HG03571 (cell line): ENCODE results near the gene RSPH4A.
"Not testable (repeated sequence)": the region's sequence is repeated elsewhere in the genome, so short reads cannot be mapped to it uniquely, and the experiment has no call there.

ENCODE experiments used
- ATAC-seq: cut with Tn5 transposase; IDR thresholded peaks from one replicate; pipeline ENCODE4 v1.9.1; 2021; ENCODE audit not compliant: unreplicated experiment

Gene RSPH4A

DNA sequence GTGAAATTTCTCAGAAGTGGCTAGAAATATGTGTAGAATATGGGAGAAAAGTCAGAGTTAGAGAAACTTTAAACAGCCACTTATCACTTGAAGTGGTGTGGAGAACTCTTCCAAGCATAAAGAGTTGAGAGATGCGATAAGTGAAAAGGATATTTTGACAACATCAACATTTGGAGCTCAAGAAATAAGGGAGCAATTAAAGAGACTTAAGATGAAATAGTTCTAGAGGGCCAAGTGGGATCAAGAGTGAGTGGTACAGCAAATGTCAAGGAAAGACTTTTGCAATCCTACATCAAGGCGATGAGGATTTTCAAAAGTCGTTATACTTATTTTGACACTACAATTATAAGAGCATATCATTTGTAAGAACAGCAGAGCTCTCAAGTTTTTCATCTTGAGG, 9.6 kb downstream of the RSPH4A start:
- ATAC-seq, result no peak

DNA sequence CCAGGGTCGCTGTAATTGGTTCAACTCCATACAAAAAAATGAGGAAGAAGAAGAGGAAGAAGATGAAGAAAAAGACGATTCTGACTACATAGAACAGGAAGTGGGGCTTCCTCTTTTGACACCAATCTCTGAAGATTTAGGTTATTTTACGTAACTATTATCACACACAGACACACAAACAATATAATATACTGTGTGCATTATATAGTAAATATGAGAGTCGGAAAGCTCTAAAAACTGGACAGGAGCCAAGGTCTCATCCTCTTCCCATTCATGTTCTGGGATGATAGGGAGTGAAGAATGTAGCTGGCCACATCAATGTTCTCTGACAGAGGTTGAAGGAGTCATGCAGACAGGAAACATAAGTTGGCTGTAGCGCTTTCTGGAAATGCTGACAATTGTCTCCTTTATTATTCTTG, 13.3 kb downstream of the RSPH4A start:
- ATAC-seq, result no peak

DNA sequence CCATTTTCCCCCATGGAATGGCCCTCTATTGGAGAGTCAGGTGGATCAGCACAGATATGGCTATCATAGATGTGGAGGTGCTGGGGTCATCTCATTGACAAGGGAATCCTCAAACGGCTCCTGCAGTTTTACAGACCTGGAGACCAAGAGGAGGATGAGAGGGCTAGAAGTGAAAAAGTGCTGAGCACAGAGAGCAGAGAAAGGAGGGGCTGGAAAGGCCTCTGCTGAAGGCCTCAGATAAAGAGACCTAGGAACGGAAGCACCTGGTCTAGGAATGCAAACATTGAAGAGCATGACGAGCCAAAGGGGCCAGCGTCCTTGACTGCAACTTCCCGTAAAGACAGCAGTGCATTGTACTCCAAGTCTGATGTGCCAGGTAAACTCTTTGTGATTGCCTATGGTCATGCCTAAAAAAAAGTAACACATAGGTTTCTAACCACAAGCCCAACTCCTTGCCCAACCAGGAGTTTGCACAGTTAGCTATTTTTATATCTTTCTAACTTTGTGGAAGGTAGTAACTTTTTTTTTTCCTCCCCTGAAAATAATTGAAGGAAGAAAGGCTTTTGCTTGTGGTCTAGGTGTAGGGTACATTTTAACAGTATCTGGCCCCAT, 15.2 kb downstream of the RSPH4A start:
- ATAC-seq, result peak; percentile 67

DNA sequence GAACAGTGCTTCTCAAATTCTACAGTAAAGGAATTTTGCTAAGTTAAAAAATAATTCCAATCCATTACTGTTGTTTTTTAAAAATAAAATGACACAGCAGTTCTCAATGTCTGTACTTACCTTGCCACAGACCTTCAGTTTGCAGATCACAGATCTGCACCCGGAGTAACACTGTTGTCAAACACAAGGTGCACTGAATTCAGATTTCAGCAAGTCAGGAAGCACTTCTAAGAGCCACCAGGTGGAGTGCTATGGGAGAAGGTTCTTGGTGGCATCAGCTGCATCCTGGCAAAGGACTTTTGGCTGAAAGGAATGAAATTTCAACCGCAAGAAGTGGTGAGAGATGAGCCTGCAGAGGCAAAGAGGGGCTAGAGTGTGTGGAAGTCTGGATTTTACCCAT, 17.4 kb downstream of the RSPH4A start:
- ATAC-seq, result no peak

DNA sequence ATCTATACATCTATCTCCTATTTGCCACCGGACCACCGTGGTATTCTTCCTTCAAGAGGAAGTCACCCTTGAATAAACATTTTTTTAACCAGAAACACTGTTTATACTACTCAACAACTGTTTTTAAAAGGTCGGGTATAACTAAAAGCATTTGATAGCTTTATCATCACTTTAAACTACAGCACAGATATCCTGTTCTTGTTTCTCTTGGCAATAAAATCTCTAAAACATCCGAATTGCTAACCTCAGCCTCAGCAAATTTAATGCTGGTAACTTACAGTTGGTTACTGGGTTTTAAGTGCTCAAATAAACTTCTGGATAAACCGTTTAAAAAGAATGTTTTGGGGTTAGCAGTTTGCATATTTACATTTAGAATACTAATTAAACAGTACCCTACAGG, 31.9 kb downstream of the RSPH4A start:
- ATAC-seq, result no peak

DNA sequence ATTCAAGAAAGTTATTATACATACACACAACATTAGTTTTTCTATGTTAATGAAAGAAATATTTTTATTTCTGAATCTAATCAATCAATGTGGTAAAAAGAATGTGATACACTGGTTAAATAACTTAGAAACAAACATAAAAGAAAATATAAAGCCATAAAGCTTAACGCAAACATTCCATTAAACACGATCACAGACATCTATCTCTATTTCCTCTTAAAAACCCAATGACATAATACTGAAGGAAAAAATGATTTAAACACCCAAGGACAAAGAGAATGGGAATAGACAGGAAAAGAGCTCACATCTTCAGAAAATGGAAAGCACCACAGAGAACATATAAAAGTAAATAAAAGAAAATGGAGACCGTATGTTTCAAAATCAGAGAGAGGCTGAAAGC, 32.9 kb downstream of the RSPH4A start:
- no peak for ATAC-seq

DNA sequence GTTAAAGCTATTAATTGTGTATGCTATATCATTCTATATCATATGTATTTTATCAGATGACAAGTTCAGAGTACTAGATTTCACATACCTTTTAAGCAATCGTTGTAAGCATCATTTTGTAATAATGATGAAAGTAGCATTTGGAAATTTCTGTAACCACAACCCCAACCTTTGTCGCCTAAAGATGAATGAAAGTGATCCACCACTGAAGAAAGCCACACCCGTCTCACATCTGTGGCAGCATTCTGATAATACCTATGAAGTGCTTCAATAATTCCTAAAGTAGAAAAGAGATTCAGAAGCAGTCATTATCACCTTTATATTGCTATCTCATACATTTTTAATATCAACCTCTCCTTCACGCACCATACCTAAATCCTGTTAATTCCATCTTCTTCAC, 35.6 kb downstream of the RSPH4A start:
- no peak for ATAC-seq

DNA sequence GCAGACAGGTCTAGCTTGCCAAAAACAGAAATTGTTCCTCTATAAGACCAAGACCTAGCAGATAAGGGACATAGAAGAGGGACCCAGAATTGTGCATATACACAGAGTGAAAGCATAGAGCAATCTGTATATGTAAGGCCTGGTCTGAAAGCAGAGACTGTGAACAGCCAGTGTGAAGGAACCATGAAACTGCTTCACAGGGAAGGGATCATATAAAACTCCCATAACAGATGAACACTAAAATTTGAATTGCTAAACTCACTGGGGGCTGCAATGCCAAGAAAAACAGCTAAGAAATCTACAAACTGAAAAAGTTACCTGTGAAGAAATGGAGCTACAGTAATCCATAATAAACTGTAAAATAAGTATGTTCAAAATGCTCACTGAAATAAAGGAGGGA, 45.3 kb downstream of the RSPH4A start:
- ATAC-seq, result no peak

DNA sequence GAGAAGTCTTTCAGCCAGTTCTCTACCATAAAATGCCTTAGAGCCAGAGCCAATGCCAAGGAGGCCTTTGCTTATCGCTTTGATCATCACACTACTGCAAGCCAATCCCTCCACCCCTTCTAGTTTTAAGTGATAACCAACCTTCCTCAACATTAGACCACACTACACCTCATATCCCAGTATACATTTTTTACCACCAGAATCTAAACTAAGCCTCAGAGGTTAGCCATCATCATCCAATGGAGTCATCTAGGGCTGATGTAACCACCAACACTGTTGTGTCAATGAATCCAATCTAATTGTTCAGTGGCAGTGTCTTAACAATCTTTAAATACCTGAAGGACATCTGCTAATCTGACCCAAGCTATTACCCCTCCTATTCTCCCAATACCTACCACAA, 45.9 kb downstream of the RSPH4A start:
- no peak for ATAC-seq

DNA sequence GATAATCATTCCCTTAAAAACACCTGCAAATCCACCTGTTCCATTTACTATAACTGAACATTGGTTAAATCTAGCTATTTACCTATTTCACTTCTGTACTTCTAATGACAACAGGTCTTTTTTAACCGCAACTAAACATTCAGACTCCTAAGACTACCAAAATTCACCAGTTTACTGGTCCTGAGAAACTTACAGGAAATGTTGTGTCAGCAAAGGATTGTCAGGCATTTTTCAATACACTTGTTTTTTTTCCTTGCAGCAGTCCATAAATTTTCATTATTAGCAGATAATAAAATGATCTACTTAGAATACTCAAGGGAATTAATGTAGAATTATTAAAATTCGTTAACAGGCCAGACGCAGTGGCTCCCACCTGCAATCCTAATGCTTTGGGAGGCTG, 47.0 kb downstream of the RSPH4A start:
- no peak for ATAC-seq

DNA sequence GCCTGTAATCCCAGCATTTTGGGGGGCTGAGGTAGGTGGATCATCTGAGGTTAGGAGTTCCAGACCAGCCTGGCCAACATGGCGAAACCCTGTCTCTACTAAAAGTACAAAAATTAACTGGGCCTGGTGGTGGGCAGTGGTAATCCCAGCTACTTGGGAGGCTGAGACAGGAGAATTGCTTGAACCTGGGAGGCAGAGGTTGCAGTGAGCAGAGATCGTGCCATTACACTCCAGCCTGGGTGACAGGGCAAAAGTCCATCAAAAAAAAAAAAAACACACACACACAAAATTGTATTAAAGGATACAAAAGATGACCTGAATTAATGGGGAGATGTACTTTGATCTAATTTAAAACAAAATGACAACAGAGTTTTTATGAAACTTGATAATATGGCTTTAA, 47.9 kb downstream of the RSPH4A start:
- ATAC-seq, result not testable (repeated sequence)

DNA sequence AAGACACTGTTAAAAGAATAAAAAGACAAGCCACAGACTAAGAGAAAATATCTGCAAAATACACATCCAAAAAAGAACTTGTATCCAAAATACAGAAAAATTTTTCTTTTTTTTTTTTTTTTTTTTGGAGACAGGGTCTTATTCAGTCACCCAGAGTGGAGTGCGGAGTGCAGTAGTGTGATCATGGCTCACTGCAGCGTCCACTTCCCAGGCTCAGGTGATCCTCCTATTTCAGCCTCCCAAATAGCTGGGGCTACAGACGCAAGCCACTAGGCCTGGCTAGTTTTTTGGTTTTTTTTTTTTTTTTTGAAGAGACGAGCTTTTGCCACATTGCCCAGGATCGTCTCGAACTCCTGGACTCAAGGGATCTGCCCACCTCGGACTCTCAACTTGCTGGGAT, 49.2 kb downstream of the RSPH4A start:
- no peak for ATAC-seq

DNA sequence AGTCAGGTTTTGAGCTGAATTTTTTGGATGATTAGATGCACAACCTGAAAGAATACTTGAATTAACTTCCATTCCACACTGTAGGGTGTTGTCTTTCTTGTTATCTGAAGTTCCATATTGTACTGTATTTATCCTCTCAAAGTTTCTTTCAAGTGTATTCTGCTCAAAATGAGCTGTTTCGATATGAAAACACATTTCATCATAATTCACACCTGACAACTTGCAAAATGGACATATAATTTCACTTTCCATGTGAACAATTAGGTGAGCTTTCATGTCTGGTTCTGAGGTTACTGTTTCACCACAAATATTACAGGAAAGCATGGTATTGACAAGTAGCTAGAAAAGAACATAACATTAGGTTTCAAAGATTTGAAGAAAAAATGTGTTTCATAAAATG, 50.6 kb downstream of the RSPH4A start:
- ATAC-seq, result no peak

DNA sequence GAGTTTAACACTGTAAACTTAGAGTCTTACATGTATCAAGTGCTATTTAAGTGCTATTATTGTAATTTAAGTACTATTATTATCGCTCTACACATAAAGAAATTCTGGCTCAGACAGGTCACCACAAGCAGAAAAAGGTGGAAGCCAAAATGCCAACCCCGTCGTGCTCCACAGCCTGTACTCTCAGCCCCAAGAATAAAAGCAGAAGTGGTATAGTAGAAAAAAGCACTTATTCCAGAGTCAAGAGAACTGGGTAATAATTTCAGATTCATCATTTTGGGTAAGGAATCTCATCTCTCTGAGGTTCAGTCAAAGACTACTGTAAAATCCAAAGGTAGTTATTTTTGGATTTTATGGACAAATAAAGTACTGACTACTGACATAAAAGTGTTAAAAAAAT, 51.3 kb downstream of the RSPH4A start:
- ATAC-seq, result peak; percentile 30

DNA sequence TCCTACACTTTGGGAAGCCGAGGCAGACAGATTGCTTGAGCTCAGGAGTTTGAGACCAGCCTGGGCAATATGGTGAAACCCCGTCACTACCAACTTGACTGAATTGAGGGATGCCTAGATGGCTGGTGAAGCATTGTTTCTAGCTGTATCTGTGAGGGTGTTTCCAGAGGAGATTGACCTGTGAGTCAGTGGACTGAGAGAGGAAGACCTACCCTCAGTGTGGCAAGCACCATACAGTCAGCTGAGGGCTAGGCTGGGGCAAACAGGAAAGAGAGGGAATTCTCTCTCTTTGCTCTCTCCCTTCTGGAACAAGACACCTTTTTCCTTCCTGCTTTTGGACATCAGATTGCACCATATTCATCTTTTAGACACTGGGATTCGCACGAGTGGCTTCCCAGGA, 56.0 kb downstream of the RSPH4A start:
- no peak for ATAC-seq

DNA sequence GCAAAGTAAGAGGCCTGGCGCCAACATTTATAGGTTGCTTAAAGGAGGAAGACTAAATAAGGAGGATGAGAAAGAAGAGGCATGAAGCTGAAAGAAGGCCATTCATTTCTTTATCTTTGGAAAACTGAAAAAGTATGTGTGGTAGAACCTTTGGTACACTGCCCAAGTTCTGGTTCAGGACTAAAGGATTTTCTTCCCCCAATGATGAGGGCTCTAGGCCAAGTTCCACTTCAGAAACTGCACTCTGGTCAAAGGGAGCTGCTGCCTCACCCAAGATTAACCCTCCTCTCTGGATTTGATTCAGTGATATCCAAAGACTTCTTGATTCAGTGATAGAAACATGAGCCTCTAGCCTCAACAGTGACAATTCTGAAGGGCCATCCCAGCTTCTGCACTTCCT, 59.7 kb downstream of the RSPH4A start:
- ATAC-seq, result no peak

DNA sequence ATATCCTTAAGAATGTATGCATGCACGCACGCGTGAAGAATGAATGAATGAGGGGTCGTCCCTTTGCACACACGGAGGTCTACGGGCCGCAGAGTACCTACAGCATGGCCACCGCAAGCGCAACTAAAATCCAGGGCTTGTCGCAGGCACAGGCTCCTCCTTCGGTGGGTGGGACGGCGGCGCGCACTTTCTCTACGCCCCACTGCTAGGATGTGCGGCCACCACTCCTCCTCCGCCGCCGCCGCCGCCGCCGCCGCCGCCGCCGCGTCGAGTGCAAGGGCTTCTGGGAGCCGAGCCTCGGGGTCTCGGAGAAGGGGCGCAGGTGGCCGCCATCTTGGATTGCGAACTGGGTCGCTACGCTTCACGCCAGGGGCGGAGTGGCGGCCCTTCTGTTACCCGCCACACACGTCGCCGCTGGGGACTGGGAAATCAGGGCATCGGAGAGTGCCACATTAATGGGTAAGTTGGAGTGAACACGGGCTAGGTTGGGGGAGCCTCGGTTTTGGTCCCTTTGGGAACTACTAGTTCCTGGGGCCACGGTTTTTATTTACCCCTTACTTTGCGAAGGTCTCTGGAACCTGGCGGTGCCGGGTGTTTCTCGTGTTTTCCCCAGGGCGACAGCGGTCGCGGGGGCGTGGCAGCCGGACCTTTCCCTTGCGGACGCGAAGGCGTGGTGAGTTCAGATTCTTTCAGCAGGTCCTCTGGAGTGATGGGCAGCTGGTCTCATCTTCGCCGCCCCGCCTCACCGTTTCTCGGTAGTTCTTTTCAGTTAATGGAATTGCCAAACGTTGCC, 64.8 kb downstream of the RSPH4A start, which contains the start of gene KPNA5:
Gene KPNA5 (plus strand): TSS at position 332 of the 793 bp plus-strand sequence. CDS start 124 bp downstream, at position 456.
- ATAC-seq, result peak; percentile 93

DNA sequence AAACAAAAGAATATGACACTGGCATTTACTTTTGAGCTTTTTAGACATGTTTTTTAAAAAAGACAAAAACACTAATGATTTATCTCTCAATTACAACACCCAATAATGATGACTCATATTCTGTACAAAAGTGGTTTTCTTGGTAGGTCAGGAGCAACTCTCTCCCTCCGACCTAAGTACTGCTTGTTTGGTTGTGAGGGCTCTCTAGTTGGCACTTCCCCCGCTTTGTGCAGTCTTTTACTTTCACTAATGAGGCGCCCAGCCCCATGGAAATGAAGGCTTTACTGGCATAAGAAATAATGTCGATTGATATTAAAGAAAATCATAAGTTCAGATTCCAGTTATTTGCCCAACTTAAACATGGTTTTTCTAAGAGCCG, 66.0 kb downstream of the RSPH4A start:
- peak; percentile 28 for ATAC-seq
